Adrenal gland (tissue), 5 donors: ENCODE data around the gene PACS1.

Experiments
- POLR2A ChIP-seq, 2 donors: fragments of 450-650 bp; IDR thresholded peaks; one replicate each; pipeline ENCODE4 v1.6.1; 2017; ENCODE audit warnings: antibody characterized with exemption in 2 of 2, mild to moderate bottlenecking in 2 of 2, moderate library complexity in 1 of 2
- TF ChIP-seq, protein P1 (sequence below), 6 experiments: fragments of 450-650 bp in 4 of 6; fragments of 200-600 bp in 2 of 6; sonication (generic) in 1 of 6; IDR thresholded peaks; 1 replicate in 5 of 6; 2 replicates in 1 of 6; pipeline versions ENCODE4 v1.5.1 to v1.8.0; 2016 to 2021; ENCODE audit warnings: antibody characterized with exemption in 6 of 6, mild to moderate bottlenecking in 2 of 6, moderate library complexity in 1 of 6
- donor health status: DM: no; HTN: no; CAD: no.

DNA sequence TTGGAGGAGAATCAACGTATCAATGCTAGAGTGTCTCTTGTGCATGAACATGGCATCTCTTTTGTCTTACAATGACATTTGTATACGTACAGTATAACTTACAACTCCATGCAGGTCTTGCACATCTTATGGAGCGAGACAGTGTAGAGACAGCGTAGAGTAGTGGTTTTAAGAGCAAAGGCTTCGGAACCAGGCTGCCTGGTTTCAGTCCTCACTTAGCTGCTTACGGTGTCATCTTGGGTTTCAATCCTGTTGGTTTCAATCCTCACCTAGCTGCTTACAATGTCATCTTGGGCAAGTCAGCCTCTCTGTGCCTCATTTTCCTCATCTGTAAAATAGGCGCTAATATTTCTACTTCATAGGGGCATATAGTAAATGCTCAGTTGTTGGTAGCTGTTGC, 98.2 kb downstream of the PACS1 start:
- TF ChIP-seq POLR2A (IDR thresholded peaks at IDR 0.05) = no peak
- TF ChIP-seq, protein P1, sequence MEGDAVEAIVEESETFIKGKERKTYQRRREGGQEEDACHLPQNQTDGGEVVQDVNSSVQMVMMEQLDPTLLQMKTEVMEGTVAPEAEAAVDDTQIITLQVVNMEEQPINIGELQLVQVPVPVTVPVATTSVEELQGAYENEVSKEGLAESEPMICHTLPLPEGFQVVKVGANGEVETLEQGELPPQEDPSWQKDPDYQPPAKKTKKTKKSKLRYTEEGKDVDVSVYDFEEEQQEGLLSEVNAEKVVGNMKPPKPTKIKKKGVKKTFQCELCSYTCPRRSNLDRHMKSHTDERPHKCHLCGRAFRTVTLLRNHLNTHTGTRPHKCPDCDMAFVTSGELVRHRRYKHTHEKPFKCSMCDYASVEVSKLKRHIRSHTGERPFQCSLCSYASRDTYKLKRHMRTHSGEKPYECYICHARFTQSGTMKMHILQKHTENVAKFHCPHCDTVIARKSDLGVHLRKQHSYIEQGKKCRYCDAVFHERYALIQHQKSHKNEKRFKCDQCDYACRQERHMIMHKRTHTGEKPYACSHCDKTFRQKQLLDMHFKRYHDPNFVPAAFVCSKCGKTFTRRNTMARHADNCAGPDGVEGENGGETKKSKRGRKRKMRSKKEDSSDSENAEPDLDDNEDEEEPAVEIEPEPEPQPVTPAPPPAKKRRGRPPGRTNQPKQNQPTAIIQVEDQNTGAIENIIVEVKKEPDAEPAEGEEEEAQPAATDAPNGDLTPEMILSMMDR (IDR thresholded peaks at IDR 0.05) = no peak
